HCT116 (cell line): ENCODE measurements around the gene PLEKHN1. TPM values are rescaled to one million over a fixed set of nuclear protein-coding genes. Genes with fewer than 3 reads are reported as not detected.
A peak's percentile ranks its signal among the peaks of the same experiment; 100 is the strongest.

ENCODE experiments used
- ATAC-seq: fragments of 200-7000 bp; cut with Tn5 transposase; 2 replicates; pipeline ENCODE4 v1.9.1; 2020; ENCODE audit warnings: mild to moderate bottlenecking, moderate library complexity
- BruUV-seq: library from RNA; stranded (reverse); fragments of 400-500 nt; replicated peaks from 2 replicates; lab custom pipeline; 2021; lab: Mats Ljungman, UMichigan
- CTCF ChIA-PET: fragments of 300-600 bp; sonication (Branson Sonifier 250); formaldehyde crosslinking; loops from one replicate; lab custom pipeline; 2021; ENCODE audit warnings: antibody characterized with exemption; lab: Charles Lee
- POLR2A ChIA-PET: fragments of 300-600, 350-600 bp; sonication (Branson Sonifier 250); formaldehyde crosslinking; loops from one replicate; lab custom pipeline; 2021; ENCODE audit warnings: antibody characterized with exemption; lab: Charles Lee
- RAD21 ChIA-PET, 2 experiments: fragments of 300-600 bp; sonication (Branson Sonifier 250); formaldehyde crosslinking; loops; one replicate each; lab custom pipeline; 2023; ENCODE audit warnings: low total read pairs in 2 of 2; ENCODE audit not compliant: uncharacterized antibody in 2 of 2, unreplicated experiment in 2 of 2, low non-redundant PET in 1 of 2; lab: Charles Lee
- DNase-seq: peaks from one replicate; pipeline ENCODE4 v3.0.0-alpha.2; 2010; ENCODE audit warnings: low read depth, low spot score
- H2AFZ ChIP-seq: fragments of 200-600 bp; shearing (Covaris generic), sonication (generic); 2 replicates; pipeline ENCODE4 v1.6.1; 2017; ENCODE audit warnings: low read depth, mixed run types, mixed read lengths, antibody characterized with exemption, low read length; ENCODE audit not compliant: poor library complexity, severe bottlenecking
- H3K27ac ChIP-seq: 2 replicates; pipeline ENCODE4 v1.5.1; 2012; ENCODE audit warnings: low read depth, low read length
- H3K27me3 ChIP-seq: fragments of 200-600 bp; sonication (generic); 2 replicates; pipeline ENCODE4 v1.6.1; 2016; ENCODE audit warnings: mixed run types, low read length, mixed read lengths; ENCODE audit not compliant: insufficient read depth
- H3K36me3 ChIP-seq, 2 experiments: fragments of 200-500 bp in 1 of 2; fragments of 200-600 bp in 1 of 2; sonication (Bioruptor generic) in 1 of 2; sonication (generic) in 1 of 2; 2 replicates each; pipeline versions ENCODE4 v1.5.1 to v1.6.1; 2014 to 2016; ENCODE audit warnings: low read length in 2 of 2, inconsistent platforms in 1 of 2, mixed read lengths in 1 of 2, mixed run types in 1 of 2; ENCODE audit not compliant: insufficient read depth in 2 of 2, control insufficient read depth in 1 of 2
- H3K4me1 ChIP-seq, 2 experiments: fragments of 200-600 bp in 1 of 2; sonication (generic) in 1 of 2; 2 replicates each; pipeline versions ENCODE4 v1.5.1 to v1.6.1; 2012 to 2017; ENCODE audit warnings: low read length in 2 of 2, inconsistent platforms in 1 of 2, mild to moderate bottlenecking in 1 of 2, mixed read lengths in 1 of 2, mixed run types in 1 of 2, moderate library complexity in 1 of 2; ENCODE audit not compliant: insufficient read depth in 2 of 2, control insufficient read depth in 1 of 2
- H3K4me2 ChIP-seq: fragments of 200-600 bp; sonication (generic); 2 replicates; pipeline ENCODE4 v1.6.1; 2017; ENCODE audit warnings: mixed run types, low read length, mixed read lengths
- H3K4me3 ChIP-seq, 2 experiments: fragments of 200-600 bp in 1 of 2; sonication (generic) in 1 of 2; replicated peaks in 1 of 2; 2 replicates each; pipeline ENCODE4 v1.5.1; 2011 to 2016; ENCODE audit warnings: low read length in 2 of 2, control low read depth in 1 of 2, low read depth in 1 of 2, mild to moderate bottlenecking in 1 of 2, mixed read lengths in 1 of 2, mixed run types in 1 of 2
- H3K79me2 ChIP-seq: fragments of 200-600 bp; sonication (generic); 2 replicates; pipeline ENCODE4 v1.6.1; 2017; ENCODE audit warnings: mild to moderate bottlenecking, mixed run types, low read length, moderate library complexity, mixed read lengths; ENCODE audit not compliant: insufficient read depth
- H3K9ac ChIP-seq: fragments of 200-600 bp; sonication (generic); 2 replicates; pipeline ENCODE4 v1.6.1; 2016; ENCODE audit warnings: low read length, mixed read lengths
- H3K9me2 ChIP-seq: fragments of 200-600 bp; sonication (generic), shearing (Covaris generic); 2 replicates; pipeline ENCODE4 v1.6.1; 2017; ENCODE audit warnings: mixed run types, mild to moderate bottlenecking, moderate library complexity; ENCODE audit not compliant: insufficient read depth
- H3K9me3 ChIP-seq, 2 experiments: fragments of 200-500 bp in 1 of 2; fragments of 200-600 bp in 1 of 2; sonication (Bioruptor generic) in 1 of 2; sonication (generic) in 1 of 2; 2 replicates each; pipeline ENCODE4 v1.6.1; 2014 to 2017; ENCODE audit warnings: low read length in 2 of 2, mixed read lengths in 2 of 2, inconsistent platforms in 1 of 2, low read depth in 1 of 2, mild to moderate bottlenecking in 1 of 2, mixed run types in 1 of 2, moderate library complexity in 1 of 2; ENCODE audit not compliant: control insufficient read depth in 1 of 2, insufficient read depth in 1 of 2
- H4K20me1 ChIP-seq: fragments of 200-600 bp; sonication (generic), shearing (Covaris generic); 2 replicates; pipeline ENCODE4 v1.6.1; 2017; ENCODE audit warnings: mixed run types, mild to moderate bottlenecking, moderate library complexity; ENCODE audit not compliant: insufficient read depth
- CBX3 ChIP-seq: IDR thresholded peaks from 2 replicates; pipeline ENCODE4 v1.6.1; 2012; ENCODE audit warnings: low read depth
- CEBPB ChIP-seq: IDR thresholded peaks from 2 replicates; pipeline ENCODE4 v1.6.1; 2012; ENCODE audit warnings: low read depth
- CTCF ChIP-seq, 3 experiments: fragments of 200-600 bp in 1 of 3; sonication (generic) in 1 of 3; IDR thresholded peaks in 2 of 3; conservative IDR thresholded peaks in 1 of 3; 2 replicates each; pipeline ENCODE4 v1.5.1; 2012 to 2017; ENCODE audit warnings: low read depth in 2 of 3, low read length in 2 of 3, antibody characterized with exemption in 1 of 3, borderline replicate concordance in 1 of 3, control low read depth in 1 of 3, mild to moderate bottlenecking in 1 of 3, mixed read lengths in 1 of 3, mixed run types in 1 of 3, moderate library complexity in 1 of 3; ENCODE audit not compliant: insufficient read depth in 1 of 3
- EGR1 ChIP-seq: IDR thresholded peaks from 2 replicates; pipeline ENCODE4 v1.6.1; 2012; ENCODE audit warnings: low read depth
- ELF1 ChIP-seq: IDR thresholded peaks from 2 replicates; pipeline ENCODE4 v1.6.1; 2012; ENCODE audit warnings: low read depth, borderline replicate concordance
- EZH2phosphoT487 ChIP-seq: fragments of 200-600 bp; IDR thresholded peaks from 2 replicates; pipeline ENCODE4 v1.6.1; 2018; ENCODE audit warnings: antibody characterized with exemption, borderline replicate concordance
- FOSL1 ChIP-seq: IDR thresholded peaks from 2 replicates; pipeline ENCODE4 v1.6.1; 2012; ENCODE audit warnings: low read depth
- JUND ChIP-seq: IDR thresholded peaks from 2 replicates; pipeline ENCODE4 v1.6.1; 2012
- POLR2AphosphoS5 ChIP-seq: IDR thresholded peaks from 2 replicates; pipeline ENCODE4 v1.6.1; 2011; ENCODE audit warnings: mild to moderate bottlenecking, low read depth, low read length, moderate library complexity
- RAD21 ChIP-seq: IDR thresholded peaks from 2 replicates; pipeline ENCODE4 v1.6.1; 2012; ENCODE audit warnings: low read depth, mild to moderate bottlenecking
- SIN3A ChIP-seq: IDR thresholded peaks from 2 replicates; pipeline ENCODE4 v1.6.1; 2012; ENCODE audit warnings: low read depth
- TCF7L2 ChIP-seq: IDR thresholded peaks from 2 replicates; pipeline ENCODE4 v1.7.0; 2011; ENCODE audit warnings: borderline replicate concordance, inconsistent platforms; ENCODE audit not compliant: insufficient read depth, insufficient read length; ENCODE audit errors: extremely low read depth
- YY1 ChIP-seq: IDR thresholded peaks from 2 replicates; pipeline ENCODE4 v1.6.1; 2011; ENCODE audit warnings: low read length, low read depth, moderate library complexity, mild to moderate bottlenecking; ENCODE audit not compliant: insufficient replicate concordance; ENCODE audit errors: extremely low read depth
- ZFX ChIP-seq: fragments of 450-650 bp; IDR thresholded peaks from 2 replicates; pipeline ENCODE4 v1.6.1; 2017
- ZNF274 ChIP-seq: fragments of 200-500 bp; sonication (Bioruptor generic); IDR thresholded peaks from 2 replicates; pipeline ENCODE4 v1.6.1; 2014; ENCODE audit warnings: mild to moderate bottlenecking, low read depth, low read length, inconsistent platforms
- intact Hi-C: fragments of 100-400 bp; cut with micrococcal nuclease; formaldehyde crosslinking; loops from 2 replicates; pipeline ENCODE4 v1.10.0; 2022
- total RNA-seq: library from RNA; stranded (reverse); gene quantifications from one replicate; pipeline ENCODE4 v1.2.1, GENCODE V29; 2021; ENCODE audit not compliant: unreplicated experiment
- TF ChIP-seq, protein P1 (sequence below): IDR thresholded peaks from 2 replicates; pipeline ENCODE4 v1.6.1; 2011; ENCODE audit warnings: mild to moderate bottlenecking, low read length, moderate library complexity; ENCODE audit not compliant: insufficient replicate concordance; ENCODE audit errors: extremely low read depth
- TF ChIP-seq, protein P2 (sequence below): IDR thresholded peaks from 2 replicates; pipeline ENCODE4 v1.6.1; 2012; ENCODE audit warnings: low read depth
- TF ChIP-seq, protein P3 (sequence below): IDR thresholded peaks from 2 replicates; pipeline ENCODE4 v1.6.1; 2012

The PLEKHN1 gene
- total RNA-seq, 1 experiment from 2014 or later: 11.6 TPM

DNA sequence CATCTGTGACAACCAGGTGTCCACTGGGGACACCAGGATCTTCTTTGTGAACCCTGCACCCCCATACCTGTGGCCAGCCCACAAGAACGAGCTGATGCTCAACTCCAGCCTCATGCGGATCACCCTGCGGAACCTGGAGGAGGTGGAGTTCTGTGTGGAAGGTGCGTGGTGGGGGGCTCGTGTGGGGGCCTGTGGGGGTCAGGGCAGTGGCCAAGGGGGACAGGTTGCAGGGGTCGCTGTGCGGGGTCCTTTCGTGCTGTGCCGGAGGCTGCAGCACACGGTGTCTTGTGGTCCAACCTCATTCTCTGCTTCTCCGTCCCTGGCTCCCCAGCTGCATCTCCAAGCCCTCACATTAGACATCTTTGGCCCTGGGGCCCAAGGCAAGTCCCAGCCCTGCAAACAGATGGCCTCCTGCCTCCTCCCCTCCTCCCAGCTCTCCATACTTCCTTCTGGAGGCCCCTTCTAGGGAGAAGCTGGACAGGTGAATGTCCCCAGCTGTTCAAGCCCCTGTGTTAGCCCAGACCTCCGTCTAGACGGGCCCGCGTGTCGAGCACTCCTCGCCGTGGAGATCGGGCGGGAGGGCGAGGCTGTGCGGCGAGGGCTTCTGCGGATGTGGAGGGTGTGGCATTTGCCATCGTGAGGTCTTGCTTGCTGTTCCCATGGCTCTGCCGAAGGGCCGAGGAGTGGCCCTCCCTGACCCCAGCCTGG is 56.2 kb downstream of the PLEKHN1 start:
- Histone ChIP-seq H3K9me2 (no peaks in the 10 kb centered on the region), H3K9me3 (no peaks in the 10 kb centered on the region), H3K9ac (no peak overlapping the region), H3K4me3 (no peak overlapping the region), H3K27ac (peak overlapping the region; percentile 87; the same call in 1 of the 2 replicates), H3K27me3 (no peaks in the 10 kb centered on the region), H3K4me2 (peak overlapping the region; percentile 98), H3K36me3 (peaks cover 0 to 19% of the 10 kb centered on the region in 2 experiments; a peak in 2 of 4 replicates), H2AFZ (no peak overlapping the region), H3K79me2 (peaks cover 68% of the 10 kb centered on the region), H3K4me1 (peaks cover 38 to 59% of the 10 kb centered on the region in 2 experiments), H4K20me1 (no peaks in the 10 kb centered on the region)
- BruUV-seq: no TSS peak
- CTCF ChIA-PET: no interaction called here
- RAD21 ChIA-PET: no interaction called here
- POLR2A ChIA-PET: interaction anchor here (0.6 to 1.6 kb wide), 2 partner anchors 15 to 65 kb away, joined by 3 read pairs; no protein-coding TSS in a partner anchor
- DNase-seq: no peak
- intact Hi-C loops: no loop called here
- TF ChIP-seq ZNF274 (no peak), SIN3A (no peak), JUND (no peak), POLR2AphosphoS5 (no peak), EGR1 (no peak), FOSL1 (no peak), RAD21 (no peak), CEBPB (no peak), CTCF (IDR thresholded peaks at IDR 0.05 in 2 of 3, conservative IDR thresholded peaks at IDR 0.05 in 1 of 3; ENCODE audit: borderline replicate concordance in 1 of 3, insufficient read depth in 1 of 3, low read depth in 2 of 3, low read length in 2 of 3) (no peak), EZH2phosphoT487 (no peak), TCF7L2 (no peak), ZFX (no peak), YY1 (no peak), ELF1 (no peak), CBX3 (no peak)
- TF ChIP-seq, protein P1, sequence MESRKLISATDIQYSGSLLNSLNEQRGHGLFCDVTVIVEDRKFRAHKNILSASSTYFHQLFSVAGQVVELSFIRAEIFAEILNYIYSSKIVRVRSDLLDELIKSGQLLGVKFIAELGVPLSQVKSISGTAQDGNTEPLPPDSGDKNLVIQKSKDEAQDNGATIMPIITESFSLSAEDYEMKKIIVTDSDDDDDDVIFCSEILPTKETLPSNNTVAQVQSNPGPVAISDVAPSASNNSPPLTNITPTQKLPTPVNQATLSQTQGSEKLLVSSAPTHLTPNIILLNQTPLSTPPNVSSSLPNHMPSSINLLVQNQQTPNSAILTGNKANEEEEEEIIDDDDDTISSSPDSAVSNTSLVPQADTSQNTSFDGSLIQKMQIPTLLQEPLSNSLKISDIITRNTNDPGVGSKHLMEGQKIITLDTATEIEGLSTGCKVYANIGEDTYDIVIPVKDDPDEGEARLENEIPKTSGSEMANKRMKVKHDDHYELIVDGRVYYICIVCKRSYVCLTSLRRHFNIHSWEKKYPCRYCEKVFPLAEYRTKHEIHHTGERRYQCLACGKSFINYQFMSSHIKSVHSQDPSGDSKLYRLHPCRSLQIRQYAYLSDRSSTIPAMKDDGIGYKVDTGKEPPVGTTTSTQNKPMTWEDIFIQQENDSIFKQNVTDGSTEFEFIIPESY: no peak
- TF ChIP-seq, protein P2, sequence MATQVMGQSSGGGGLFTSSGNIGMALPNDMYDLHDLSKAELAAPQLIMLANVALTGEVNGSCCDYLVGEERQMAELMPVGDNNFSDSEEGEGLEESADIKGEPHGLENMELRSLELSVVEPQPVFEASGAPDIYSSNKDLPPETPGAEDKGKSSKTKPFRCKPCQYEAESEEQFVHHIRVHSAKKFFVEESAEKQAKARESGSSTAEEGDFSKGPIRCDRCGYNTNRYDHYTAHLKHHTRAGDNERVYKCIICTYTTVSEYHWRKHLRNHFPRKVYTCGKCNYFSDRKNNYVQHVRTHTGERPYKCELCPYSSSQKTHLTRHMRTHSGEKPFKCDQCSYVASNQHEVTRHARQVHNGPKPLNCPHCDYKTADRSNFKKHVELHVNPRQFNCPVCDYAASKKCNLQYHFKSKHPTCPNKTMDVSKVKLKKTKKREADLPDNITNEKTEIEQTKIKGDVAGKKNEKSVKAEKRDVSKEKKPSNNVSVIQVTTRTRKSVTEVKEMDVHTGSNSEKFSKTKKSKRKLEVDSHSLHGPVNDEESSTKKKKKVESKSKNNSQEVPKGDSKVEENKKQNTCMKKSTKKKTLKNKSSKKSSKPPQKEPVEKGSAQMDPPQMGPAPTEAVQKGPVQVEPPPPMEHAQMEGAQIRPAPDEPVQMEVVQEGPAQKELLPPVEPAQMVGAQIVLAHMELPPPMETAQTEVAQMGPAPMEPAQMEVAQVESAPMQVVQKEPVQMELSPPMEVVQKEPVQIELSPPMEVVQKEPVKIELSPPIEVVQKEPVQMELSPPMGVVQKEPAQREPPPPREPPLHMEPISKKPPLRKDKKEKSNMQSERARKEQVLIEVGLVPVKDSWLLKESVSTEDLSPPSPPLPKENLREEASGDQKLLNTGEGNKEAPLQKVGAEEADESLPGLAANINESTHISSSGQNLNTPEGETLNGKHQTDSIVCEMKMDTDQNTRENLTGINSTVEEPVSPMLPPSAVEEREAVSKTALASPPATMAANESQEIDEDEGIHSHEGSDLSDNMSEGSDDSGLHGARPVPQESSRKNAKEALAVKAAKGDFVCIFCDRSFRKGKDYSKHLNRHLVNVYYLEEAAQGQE: no peak
- TF ChIP-seq, protein P3, sequence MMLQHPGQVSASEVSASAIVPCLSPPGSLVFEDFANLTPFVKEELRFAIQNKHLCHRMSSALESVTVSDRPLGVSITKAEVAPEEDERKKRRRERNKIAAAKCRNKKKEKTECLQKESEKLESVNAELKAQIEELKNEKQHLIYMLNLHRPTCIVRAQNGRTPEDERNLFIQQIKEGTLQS: no peak
- ATAC-seq: no peak
